NOMO-1 treated with DMSO at 0.1 percent for 48 hours (cell line): Measurements from ENCODE around the gene PDSS2.
A peak's percentile ranks its signal among the peaks of the same experiment; 100 is the strongest.
"Not testable (repeated sequence)": the region's sequence is repeated elsewhere in the genome, so short reads cannot be mapped to it uniquely, and the experiment has no call there.

Experiments
- DNase-seq: peaks from one replicate; lab custom pipeline; 2025; ENCODE audit not compliant: unreplicated experiment; lab: John Stamatoyannopoulos, UW

Gene PDSS2

DNA sequence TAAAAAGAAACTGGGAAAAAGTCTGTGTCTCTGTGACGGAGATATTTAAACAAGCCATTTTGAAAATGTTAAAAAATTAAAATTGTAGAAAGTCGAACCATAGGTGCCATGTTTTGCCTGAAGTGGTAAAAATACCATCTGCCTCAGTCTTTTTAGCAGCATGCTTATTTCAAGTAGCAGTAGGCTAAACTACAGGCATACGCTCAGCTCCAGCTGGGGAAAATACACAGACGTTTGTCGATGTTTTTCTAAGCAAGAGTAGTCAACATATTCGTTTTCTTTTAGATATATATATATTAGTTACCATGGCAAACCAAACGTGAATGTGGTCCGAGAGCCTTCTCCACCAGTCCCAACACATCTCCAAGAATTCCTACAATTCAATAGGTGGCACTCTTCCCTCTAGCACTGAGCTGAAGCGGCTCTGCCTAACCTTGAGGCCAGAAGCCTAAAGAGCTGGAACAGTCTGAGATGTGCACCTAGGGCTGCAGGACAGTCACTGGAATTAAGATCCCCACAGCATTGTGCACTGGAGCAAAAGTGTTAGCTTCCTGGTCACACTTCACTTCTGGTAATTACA lies 273.9 kb downstream of the PDSS2 start:
- no peak for DNase-seq

DNA sequence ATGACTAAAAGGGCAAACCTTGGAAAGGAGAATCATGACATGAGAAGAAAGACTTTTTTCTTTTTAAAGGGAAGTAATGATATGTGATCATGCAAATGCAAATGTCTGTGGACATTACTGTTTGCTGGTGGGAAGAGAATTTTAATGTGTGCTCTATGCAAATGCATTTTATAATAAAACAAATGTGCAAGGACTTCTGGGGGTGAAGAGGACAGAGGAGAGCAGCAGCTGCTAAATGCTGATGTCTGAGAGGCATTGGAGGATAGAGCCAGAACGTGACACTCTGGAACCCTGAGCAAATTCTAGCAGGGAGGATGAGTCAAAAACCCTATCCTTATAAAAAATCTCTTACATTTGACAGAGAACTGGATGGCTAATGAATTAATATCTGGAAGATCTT lies 274.9 kb downstream of the PDSS2 start:
- no peak for DNase-seq

DNA sequence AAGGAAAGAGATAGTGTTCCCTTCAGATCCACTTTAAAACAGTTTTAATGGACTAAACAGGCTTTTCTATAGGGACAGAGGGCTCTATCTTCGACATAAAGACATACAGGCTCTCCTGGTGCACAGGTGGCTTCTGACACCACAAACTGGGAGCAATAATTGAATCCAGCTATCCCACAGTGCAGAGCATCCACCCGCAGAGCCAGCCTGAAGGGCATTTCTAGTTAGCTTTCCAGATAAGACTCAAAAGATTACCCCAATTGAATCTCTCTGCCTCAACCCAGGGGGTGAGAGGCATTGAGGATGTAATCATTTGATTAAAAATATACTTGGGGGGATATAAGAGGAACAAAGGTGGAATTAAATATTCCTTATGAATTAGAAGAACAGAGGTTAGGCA lies 279.3 kb downstream of the PDSS2 start:
- no peak for DNase-seq

DNA sequence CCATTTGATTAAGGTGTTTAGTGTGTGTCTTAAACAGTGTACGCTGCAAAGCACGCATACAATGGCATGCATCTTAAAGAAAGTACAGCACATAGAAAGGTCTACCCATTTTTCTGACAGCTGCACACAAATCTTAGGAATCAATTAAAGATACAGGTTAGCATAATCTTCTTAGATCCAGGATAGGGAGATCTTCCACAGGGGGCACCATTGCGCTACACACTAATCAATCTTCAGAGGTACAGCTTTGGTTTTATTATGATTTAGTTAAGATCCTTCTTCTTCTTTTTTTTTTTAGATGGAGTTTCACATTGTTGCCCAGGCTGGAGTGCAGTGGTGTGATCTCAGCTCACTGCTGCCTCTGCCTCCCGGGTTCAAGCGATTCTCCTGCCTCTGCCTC lies 280.4 kb downstream of the PDSS2 start:
- peak; percentile 22 for DNase-seq

DNA sequence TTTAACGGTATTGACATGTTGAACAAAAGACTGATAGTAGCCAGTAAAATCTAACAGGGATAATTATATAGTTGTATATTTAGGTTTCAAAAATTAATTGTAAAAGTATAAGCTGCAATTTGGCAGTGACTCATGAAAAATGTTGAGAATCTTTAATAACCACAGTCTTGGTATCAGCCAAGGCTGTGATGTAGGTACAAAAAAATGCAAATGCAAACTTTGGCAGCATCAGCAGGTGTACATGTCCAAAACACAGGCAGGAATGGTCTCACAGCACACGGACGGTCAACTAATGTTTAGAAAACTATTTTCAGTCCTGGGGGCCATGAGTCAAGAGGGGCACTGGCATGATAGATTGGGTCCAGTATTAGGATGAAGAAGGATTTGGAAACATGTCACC lies 285.6 kb downstream of the PDSS2 start:
- no peak for DNase-seq

DNA sequence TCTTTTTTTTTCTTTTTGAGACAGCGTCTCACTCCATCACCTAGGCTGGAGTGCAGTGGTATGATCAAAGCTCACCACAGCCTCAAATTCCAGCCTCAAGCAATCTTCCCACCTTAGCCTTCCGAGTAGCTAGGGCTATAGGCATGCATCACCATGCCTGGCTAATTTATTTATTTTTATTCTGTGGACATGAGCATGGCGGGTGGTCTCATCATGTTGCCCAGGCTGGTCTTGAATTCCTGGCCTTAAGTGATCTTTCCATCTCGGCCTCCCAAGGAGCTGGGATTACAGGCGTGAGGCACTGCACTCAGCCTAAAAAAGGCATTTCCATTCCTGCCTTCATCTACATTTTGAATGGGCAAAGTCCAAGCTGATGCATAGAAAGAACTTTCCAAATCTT lies 287.9 kb downstream of the PDSS2 start:
- no peak for DNase-seq

DNA sequence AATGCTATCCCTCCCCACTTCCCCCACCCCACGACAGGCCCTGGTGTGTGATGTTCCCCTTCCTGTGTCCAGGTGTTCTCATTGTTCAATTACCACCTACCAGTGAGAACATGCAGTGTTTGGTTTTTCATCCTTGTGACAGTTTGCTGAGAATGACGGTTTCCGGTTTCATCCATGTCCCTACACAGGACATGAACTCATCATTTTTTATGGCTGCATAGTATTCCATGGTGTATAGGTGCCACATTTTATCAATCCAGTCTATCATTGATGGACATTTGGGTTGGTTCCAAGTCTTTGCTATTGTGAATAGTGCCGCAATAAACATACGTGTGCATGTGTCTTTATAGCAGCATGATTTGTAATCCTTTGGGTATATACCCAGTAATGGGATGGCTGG lies 295.1 kb downstream of the PDSS2 start:
- DNase-seq: not testable (repeated sequence)

DNA sequence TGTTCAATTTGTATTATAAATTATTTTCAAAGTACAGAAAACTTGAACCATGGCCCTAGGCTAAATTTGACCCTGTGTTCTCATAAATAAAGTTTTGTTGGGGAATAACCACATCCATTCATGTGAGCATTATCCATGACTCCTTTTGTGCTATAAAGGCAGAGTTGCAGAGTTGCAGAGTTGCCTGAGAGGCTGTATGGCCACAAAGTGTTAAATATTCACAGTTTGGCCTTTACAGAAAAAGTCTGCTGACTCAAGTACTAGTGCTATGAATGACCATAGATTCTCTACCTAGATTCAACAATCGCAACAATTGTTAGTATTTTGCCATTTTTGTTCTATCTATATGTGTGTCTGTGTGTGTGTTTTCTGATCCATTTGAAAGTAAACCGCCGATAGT lies 297.8 kb downstream of the PDSS2 start:
- no peak for DNase-seq

DNA sequence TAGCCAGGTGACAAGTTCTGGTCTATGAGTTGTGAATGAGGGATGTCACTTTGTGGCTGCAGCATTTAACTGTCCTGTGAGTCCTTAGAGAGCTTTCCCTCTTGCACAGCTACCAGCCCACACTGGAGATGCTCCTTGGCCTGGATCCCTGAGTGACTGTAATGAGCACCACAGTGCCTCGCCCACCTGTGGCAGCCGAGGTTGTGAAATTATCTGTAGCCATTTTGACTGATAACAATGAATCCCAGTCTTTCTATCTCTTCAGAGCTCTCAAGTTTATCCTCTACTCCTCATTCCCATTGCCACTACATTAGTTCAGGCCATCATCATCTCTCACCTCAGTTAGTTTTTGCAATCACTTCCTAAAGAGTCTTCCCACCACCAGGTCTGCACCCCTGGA lies 302.7 kb downstream of the PDSS2 start:
- DNase-seq: no peak

DNA sequence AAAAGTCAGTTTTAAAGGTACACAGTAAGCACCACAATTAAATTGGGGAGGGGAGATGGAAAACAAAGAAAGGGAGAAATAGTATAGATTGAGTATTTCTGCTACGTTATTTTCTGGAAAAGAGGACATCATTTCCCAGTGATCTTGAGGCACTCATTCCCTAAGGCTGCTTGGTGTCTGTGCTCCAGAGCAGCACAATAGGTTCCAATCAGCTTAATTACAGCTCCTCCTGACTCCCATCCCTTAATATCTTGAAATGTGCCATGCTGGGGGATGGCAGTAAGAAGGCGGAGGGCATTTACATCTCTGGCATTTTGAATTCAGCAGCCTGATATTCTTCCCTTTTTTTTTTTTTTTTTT lies 304.6 kb downstream of the PDSS2 start:
- no peak for DNase-seq

DNA sequence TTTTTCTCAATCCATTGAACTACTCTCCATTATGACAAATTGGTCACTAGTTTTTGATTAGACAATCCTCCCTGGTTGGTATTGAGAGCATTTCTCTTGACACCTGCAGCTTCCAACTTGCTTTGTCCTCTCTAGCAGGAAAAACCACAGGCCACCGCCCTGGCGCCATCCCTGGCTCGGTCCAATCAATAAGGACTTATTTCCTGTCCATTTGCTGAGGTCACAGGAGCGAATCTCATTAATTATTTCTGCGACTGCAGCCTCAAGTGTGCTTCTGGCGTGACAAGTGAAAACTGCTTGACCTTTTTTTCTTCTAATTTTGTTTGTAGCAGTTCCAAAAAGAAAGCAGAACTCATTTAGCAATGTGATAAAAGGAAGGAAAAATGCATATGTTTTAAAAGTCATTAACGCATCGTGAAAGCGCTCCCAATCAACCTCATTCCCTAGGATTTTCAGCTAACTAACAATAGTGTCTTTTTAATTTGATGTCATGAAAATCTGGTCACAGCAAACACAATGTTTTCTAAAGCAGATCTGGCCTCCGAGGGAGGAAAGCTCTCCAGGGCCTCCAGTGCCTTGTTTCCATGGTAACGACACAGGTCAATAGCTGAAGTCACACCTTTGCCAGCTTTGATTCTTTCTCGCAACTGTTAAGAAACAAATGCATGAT lies 305.1 kb downstream of the PDSS2 start:
- no peak for DNase-seq

DNA sequence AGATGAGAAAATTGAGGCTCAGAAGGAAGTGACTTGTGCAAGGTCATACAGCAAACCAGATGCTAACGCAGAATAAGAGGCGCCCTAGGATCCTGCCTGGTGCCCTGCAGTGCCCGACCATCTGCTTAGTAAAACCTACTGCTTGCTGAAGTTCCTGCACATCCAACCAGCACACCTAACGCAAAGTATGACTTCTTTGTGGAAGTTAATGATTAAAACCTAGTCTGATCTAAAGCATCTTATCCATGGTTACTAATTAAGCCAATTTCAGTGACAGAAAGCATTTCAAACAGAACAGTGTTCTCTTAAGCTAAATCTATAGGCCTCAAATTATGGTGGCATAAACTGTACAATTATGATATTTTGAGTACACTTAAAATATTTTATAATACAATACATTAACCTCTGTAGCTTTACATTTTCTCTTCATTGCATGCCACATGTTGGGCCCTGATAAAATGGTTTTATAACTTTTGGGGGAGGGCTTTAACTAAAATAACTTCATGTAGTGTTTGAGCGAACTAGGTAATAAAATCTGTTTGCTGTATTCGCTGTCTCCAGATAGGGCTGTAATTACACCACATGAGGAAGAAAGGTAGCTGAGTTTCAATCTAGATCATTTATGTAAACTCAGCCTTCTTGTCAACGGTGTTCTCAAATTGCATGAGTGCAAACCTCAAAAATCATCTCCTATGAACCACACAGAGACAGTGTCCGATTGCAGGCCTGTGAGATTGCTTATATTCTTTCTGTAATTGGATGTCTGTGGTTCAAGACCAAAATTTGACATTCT lies 306.5 kb downstream of the PDSS2 start:
- DNase-seq: no peak

DNA sequence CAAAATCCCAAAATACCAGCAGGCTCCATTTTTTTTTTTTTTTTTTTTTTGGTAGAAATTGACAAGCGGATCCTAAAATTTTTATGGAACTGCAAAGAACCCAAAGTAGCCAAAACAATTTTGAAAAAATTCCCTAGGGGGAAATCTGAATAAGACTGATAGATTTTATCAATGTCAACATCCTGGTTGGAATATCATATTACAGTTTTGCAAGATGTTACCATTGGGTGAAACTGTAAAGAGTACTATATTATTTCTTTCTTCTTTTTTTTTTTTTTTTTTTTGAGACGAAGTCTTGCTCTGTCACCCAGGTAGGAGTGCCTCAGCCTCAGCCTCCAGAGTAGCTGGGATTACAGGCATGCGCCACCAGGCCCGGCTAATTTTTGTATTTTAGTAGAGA lies 314.7 kb downstream of the PDSS2 start:
- DNase-seq: no peak

DNA sequence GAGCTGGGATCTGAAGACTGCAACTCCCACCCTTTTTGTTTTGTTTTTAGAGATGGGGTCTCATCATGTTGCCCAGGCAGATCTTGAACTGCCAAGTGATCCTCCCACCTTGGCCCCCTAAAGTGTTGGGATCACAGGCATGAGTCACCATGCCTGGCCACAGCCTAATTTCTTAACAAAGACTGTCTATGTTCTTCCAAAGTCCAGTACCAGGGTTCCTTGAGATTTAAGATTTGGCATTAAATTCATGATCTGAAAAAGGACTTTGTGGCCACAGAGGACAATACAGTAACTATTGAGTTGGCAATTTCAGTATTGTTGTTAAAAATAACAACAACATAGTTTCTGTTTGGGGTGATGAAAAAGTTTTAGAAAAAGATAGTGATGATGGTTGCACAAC lies 315.4 kb downstream of the PDSS2 start:
- DNase-seq: no peak

DNA sequence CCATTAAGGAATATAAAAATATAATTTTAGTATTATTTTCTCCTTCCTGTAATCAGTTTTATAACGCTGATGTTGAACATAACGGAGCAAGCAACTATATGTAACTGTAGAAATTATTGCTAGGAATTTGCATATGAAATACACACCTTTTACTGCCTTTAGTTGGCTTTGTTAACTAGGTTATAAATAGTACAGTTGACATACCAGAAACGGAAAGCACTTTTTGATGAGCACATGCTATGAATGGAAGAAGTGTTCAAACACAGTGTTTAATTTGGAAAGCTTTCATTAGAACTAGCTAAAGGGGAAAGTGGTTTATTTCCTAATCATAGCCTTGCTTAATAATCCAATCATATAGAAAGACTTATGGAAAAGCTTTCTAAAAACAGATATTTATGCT lies 318.8 kb downstream of the PDSS2 start:
- DNase-seq: no peak

DNA sequence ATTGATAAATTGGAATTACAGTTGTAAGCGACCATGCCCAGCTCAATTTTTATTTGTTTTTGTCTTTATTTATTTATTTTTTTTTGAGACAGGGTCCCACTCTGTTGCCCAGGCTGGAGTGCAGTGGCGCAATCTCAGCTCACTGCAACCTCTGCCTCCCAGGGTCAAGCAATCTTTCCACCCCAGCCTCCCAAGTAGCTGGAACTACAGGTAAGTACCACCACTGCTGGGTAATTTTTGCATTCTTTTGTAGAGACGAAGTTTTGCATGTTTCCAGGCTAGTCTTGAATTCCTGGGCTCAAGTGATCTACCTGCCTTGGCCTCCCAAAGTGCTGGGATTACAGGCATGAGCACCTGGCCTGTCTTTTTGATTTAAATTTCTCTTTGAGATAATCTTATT lies 323.0 kb downstream of the PDSS2 start:
- not testable (repeated sequence) for DNase-seq

DNA sequence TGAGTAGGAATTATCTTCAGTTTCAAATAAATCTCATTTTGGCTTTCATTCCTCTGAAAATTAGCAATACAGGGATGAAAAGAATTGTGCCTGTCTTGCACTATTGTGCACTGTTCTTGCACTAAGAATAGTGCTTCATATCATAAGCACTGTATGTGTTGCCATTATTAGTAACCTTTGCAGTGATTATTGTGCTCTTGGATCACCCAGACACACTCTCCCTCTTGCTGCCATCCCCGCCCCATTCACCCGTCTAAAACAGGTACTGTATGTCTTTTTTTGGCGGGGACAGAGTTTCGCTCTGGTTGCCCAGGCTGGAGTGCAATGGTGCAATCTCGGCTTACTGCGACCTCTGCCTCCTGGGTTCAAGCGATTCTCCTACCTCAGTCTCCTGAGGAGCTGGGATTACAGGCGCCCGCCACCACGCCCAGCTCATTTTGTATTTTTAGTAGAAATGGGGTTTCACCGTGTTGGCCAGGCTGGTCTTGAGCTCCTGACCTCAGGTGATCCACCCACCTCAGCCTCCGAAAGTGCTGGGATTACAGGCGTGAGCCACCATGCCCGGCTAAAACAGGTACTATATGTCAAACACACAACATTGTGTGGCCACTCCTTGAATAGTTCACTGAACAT lies 324.2 kb downstream of the PDSS2 start:
- not testable (repeated sequence) for DNase-seq

DNA sequence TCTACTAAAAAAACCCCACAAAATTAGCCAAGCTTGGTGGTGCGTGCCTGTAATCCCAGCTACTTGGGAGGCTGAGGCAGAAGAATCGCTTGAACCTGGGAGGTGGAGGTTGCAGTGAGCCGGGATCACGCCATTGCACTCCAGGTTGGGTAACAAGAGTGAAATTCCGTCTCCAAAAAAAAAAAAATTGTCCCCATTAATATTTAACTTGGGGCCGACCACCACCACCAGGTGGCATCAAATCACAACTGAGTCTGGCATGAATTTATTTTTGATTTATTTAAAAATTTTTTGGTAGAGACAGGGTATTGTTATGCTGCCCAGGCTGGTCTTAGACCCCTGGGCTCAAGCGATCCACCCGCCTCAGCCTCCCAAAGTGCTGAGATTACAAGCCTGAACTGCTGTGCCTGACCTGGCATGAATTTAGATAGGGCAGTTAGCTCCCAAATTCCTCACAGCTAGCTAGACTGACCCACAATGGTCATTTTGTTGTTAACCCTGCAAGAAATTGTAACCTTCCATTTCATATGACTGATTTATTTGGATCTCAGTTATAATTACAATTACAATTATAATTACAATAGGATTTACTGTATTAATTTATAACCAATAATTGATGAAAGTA lies 326.9 kb downstream of the PDSS2 start:
- peak; percentile 15 for DNase-seq

DNA sequence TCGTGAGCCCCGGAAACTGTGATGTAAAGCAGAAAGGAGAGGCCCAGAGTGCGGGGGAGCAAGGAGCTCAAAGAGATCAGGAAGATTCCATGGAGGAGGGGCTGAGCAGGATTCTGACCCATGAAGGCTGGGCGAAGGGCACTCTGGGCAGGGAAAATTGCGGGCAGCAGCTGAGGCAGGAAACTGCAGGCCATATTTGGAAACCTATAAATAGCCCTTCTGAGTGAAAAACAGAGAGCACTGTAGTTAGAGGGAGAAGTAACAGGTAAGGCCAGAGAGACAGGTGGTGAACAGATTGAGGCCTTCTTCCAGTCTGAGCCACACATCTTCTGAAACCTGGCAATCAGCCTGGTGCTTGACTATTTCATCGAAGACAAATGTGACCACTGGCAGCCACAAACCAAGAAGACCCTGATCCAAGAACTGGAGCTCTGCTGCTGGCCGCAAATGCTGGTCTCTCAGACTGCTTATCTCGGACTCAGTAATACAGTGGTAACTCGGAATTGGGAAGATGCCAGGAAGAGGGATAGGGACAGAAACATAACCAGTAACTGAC lies 329.9 kb downstream of the PDSS2 start:
- no peak for DNase-seq

DNA sequence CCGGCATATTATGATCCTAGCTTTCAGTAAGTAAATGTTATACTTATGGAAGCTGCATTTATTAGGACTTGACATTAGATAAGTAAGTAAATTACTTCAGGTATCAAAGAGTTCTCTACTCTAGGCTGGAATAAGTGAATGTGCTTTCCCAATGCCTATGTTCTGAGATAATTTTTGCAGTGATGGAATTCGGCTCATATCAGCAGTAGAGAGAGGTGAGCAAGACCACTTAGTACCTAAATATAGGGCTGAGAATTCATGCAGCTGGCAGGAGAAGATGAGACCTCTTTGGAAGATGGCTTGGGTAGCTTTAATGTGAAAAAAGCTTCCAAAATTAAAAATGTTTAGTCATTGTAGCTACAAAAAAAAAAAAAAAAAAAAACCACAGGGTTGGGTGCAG lies 330.8 kb downstream of the PDSS2 start:
- no peak for DNase-seq

DNA sequence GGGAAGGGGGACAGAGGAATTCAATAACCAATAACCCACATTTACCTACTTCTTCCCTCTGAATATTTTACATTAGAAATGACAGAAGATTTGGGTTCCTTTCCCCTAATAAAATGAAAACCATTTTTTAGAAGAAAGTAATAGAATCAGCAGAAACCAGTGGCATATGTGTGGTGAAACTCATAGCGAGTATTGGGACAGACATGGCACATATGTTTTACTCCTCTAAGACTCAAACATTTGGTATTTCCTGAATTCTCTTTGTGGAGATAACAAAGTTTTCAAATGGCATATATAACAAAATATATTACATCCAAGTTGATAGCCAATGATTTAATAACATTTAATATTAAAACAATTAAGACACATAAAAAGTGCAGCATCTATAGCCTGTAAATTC lies 331.2 kb downstream of the PDSS2 start:
- DNase-seq: no peak
